Measurements from ENCODE around the gene MT1G. TPM values are rescaled to one million over a fixed set of nuclear protein-coding genes. Genes with fewer than 3 reads are reported as not detected.
A peak's percentile ranks its signal among the peaks of the same experiment; 100 is the strongest.

MT1G gene
- total RNA-seq, 4 donors from 2014 or later: 21.0 to 1,835 (median 81.0) TPM

DNA sequence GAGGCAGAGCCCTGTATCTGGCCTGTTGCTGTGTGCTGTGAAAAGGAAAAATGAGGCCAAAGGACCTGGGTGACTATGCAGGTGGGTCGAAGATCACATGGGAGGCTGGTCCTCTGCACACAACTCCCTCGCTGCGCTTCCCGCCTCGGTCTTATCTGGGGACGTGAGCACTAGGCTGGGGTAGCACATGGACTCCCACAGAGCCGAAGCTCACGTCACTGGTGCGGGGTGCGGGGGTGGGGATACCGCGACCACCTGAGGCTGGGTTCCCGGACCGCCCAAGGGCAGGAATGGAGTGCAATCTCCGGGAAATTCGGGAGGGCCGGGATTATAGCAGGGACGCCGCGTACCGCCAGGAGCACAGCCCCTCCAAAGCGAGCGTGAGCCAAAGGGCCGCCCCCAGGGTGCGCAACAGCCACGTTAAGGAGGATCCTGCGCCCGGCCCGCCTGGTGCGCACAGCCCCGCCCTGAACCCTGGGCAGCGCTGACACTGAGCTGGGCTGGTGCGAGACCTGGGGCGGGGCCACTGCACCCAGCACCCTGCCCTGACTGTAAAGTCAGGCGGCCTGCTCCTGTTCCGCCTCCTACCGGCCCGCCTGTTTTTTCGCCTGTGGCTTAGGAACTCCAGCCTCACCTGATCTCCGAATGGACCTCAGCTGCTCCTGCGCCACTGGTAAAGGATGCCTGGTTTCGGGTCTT, 24.6 kb downstream of the MT1G start:
- 11% methylated on average over 42 of the region's 42 CpGs; no CpG with 5 or more reads in 1 of the 2 donors for WGBS, 2 donors (ENCODE audit: low coverage in 1 of 2)

DNA sequence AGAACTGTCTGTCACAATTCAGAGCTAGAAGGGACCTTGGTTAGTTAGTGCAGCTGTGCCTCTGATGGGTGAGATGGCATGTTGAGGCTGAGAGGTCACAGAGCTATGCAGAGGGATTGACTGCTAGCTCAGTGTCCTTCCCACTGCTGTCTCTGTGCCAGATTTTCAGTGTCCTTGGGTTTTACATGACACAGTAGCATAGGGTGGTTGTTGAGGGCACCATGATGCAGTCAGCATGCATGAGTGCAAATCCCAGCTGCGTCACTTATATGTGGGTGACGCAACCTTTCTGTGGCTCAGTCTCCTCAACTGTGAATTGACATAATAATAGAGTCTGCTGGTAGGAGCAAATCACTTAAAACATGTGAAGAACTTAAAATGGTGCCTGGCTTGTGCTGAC, 26.7 kb downstream of the MT1G start:
- TF ChIP-seq POLR2A (IDR thresholded peaks at IDR 0.05) (no peak), POLR2AphosphoS5 (IDR thresholded peaks at IDR 0.05) (no peak), EP300 (IDR thresholded peaks at IDR 0.05; ENCODE audit: low read depth) (no peak)
- TF ChIP-seq, protein P1, sequence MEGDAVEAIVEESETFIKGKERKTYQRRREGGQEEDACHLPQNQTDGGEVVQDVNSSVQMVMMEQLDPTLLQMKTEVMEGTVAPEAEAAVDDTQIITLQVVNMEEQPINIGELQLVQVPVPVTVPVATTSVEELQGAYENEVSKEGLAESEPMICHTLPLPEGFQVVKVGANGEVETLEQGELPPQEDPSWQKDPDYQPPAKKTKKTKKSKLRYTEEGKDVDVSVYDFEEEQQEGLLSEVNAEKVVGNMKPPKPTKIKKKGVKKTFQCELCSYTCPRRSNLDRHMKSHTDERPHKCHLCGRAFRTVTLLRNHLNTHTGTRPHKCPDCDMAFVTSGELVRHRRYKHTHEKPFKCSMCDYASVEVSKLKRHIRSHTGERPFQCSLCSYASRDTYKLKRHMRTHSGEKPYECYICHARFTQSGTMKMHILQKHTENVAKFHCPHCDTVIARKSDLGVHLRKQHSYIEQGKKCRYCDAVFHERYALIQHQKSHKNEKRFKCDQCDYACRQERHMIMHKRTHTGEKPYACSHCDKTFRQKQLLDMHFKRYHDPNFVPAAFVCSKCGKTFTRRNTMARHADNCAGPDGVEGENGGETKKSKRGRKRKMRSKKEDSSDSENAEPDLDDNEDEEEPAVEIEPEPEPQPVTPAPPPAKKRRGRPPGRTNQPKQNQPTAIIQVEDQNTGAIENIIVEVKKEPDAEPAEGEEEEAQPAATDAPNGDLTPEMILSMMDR (IDR thresholded peaks at IDR 0.05): no peak
- Histone ChIP-seq H3K27ac (no peak overlapping the region), H3K4me1 (peaks cover 13 to 34% (median 24%) of the 10 kb centered on the region in 4 donors), H3K4me3 (no peak overlapping the region), H3K27me3 (peaks cover 64% of the 10 kb centered on the region), H3K9me3 (no peaks in the 10 kb centered on the region), H3K36me3 (no peaks in the 10 kb centered on the region)
- 86 to 97% methylated on average over 2 of the region's 2 CpGs for WGBS, 2 donors (ENCODE audit: low coverage in 1 of 2)
- DNase-seq: no peak
- in situ Hi-C loops (cut with MboI; ENCODE audit: low pct_ligation_motif_present in 1 of 4, low pct_unique_long_range_greater_than_20kb in 1 of 4, low sequenced_read_pairs in 3 of 4) (no loop called here), intact Hi-C loops (cut with DNase I; ENCODE audit: low total_unique reads) (no loop called here)

More for the DNA sequence above, 24.6 kb downstream of the MT1G start:
- Histone ChIP-seq H3K27me3 (peaks cover 60% of the 10 kb centered on the region), H3K36me3 (no peaks in the 10 kb centered on the region), H3K27ac (peak overlapping the region in 3 of 4 donors; percentile 5 to 52 (median 34)), H3K9me3 (no peaks in the 10 kb centered on the region), H3K4me1 (peaks cover 13 to 38% (median 24%) of the 10 kb centered on the region in 4 donors), H3K4me3 (peak overlapping the region in 3 of 4 donors; percentile 19 to 48 (median 31))
- intact Hi-C loops (cut with DNase I; ENCODE audit: low total_unique reads) (no loop called here), in situ Hi-C loops (cut with MboI; ENCODE audit: low pct_ligation_motif_present in 1 of 4, low pct_unique_long_range_greater_than_20kb in 1 of 4, low sequenced_read_pairs in 3 of 4) (no loop called here)
- peak in 2 of 3 donors; percentile 44 to 49 for TF ChIP-seq POLR2AphosphoS5 (IDR thresholded peaks at IDR 0.05)
- TF ChIP-seq, protein P1 (IDR thresholded peaks at IDR 0.05): peak; percentile 38 to 62 (median 43)
- peak; percentile 51 for TF ChIP-seq POLR2A (IDR thresholded peaks at IDR 0.05)
- TF ChIP-seq EP300 (IDR thresholded peaks at IDR 0.05; ENCODE audit: low read depth): peak; percentile 69
- DNase-seq: peak; percentile 89

DNA sequence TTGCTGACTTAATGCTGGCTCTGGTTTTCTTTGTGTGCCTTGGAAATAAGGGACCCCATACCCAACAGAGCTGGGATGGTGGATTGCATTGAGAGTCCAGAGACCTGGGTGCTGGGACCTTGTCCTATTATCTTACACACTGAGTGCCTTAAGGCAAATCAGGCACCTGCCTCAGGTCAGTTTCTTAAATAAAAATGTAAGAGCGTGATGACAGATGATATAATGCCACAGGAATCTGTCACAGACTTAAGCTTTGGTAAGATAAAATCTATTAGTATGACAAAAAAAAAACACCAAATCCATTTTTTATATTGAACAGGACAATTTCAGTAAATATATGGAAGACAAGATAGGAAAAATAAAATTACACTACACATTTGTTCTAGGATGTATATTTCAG, 27.8 kb downstream of the MT1G start:
- H3K27ac ChIP-seq: no peak overlapping the region
- H3K27me3 ChIP-seq: peaks cover 70% of the 10 kb centered on the region
- intact Hi-C loops (cut with DNase I; ENCODE audit: low total_unique reads): no loop called here
- in situ Hi-C loops (cut with MboI; ENCODE audit: low pct_ligation_motif_present in 1 of 4, low pct_unique_long_range_greater_than_20kb in 1 of 4, low sequenced_read_pairs in 3 of 4): no loop called here
- no peaks in the 10 kb centered on the region for H3K36me3 ChIP-seq
- WGBS, 2 donors (ENCODE audit: low coverage in 1 of 2): 60 to 80% methylated on average over 1 of the region's 1 CpG
- H3K4me1 ChIP-seq: peaks cover 18 to 39% (median 30%) of the 10 kb centered on the region in 4 donors
- no peak for TF ChIP-seq POLR2A (IDR thresholded peaks at IDR 0.05)
- TF ChIP-seq EP300 (IDR thresholded peaks at IDR 0.05; ENCODE audit: low read depth): no peak
- TF ChIP-seq POLR2AphosphoS5 (IDR thresholded peaks at IDR 0.05): no peak
- TF ChIP-seq, protein P1 (IDR thresholded peaks at IDR 0.05): no peak
- H3K9me3 ChIP-seq: no peaks in the 10 kb centered on the region
- H3K4me3 ChIP-seq: no peak overlapping the region
- DNase-seq: no peak

DNA sequence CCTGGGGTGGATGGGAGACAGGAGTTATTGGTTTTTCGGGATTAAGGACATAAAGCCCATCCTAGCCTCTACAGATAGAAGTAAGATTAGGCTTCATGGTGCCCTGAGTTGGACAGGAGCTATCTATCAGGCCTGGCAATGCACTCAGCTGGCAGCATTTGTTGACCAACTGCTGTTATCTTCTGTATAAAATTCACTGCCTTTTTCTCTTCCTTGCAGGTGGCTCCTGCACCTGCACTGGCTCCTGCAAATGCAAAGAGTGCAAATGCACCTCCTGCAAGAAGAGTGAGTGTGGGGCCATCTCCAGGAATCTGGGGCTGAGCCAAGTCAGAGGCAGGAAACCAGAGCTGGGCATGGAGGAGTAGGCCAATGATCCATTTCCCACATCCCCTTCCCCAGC, 28.8 kb downstream of the MT1G start:
- in situ Hi-C loops (cut with MboI; ENCODE audit: low pct_ligation_motif_present in 1 of 4, low pct_unique_long_range_greater_than_20kb in 1 of 4, low sequenced_read_pairs in 3 of 4): no loop called here
- no peak overlapping the region for H3K4me3 ChIP-seq
- peaks cover 18 to 42% (median 31%) of the 10 kb centered on the region in 4 donors for H3K4me1 ChIP-seq
- H3K27ac ChIP-seq: peak overlapping the region in 1 of 4 donors; percentile 21
- no peak for TF ChIP-seq POLR2A (IDR thresholded peaks at IDR 0.05)
- TF ChIP-seq, protein P1 (IDR thresholded peaks at IDR 0.05): no peak
- TF ChIP-seq POLR2AphosphoS5 (IDR thresholded peaks at IDR 0.05): no peak
- TF ChIP-seq EP300 (IDR thresholded peaks at IDR 0.05; ENCODE audit: low read depth): no peak
- H3K36me3 ChIP-seq: no peaks in the 10 kb centered on the region
- no peak for DNase-seq
- WGBS, 2 donors (ENCODE audit: low coverage in 1 of 2): 57% methylated on average over 1 of the region's 1 CpG; no CpG with 5 or more reads in 1 of the 2 donors
- H3K9me3 ChIP-seq: no peaks in the 10 kb centered on the region
- intact Hi-C loops (cut with DNase I; ENCODE audit: low total_unique reads): no loop called here
- H3K27me3 ChIP-seq: peaks cover 72% of the 10 kb centered on the region
